ENCODE results near the gene AP2A2.

- no peak for TF ChIP-seq CTCF (conservative IDR thresholded peaks at IDR 0.05; ENCODE audit: low read length)
- no peak for TF ChIP-seq EZH2phosphoT487 (IDR thresholded peaks at IDR 0.05; ENCODE audit: borderline replicate concordance)
Observed at GRCh38 chr11:999009-999408, 73.3 kb downstream of the AP2A2 start.

Measured in Loucy (cell line).